SH-SY5Y (cell line): ENCODE results near the gene CD63.

Source experiments
- GATA2 ChIP-seq: IDR thresholded peaks from 2 replicates; pipeline ENCODE4 v1.6.1; 2011; ENCODE audit warnings: mild to moderate bottlenecking, low read depth, low read length
- GATA3 ChIP-seq: IDR thresholded peaks from 2 replicates; pipeline ENCODE4 v1.6.1; 2011; ENCODE audit warnings: low read depth, mild to moderate bottlenecking, low read length, moderate library complexity

Gene CD63

GRCh38 chr12:55708695-55709233 is 20.0 kb downstream of the CD63 start:
- no peak for TF ChIP-seq GATA2
- no peak for TF ChIP-seq GATA3

GRCh38 chr12:55707841-55708694 is 20.7 kb downstream of the CD63 start, which contains the start of gene ITGA7:
Gene ITGA7, minus strand, starts transcription at chr12:55707904. Its CDS starts 222 bp downstream, at chr12:55707682.
- TF ChIP-seq GATA3, result no peak
- TF ChIP-seq GATA2, result no peak

GRCh38 chr12:55707219-55707671 is 21.6 kb downstream of the CD63 start:
- no peak for TF ChIP-seq GATA2
- TF ChIP-seq GATA3, result no peak

GRCh38 chr12:55706568-55707218 is 22.1 kb downstream of the CD63 start:
- TF ChIP-seq GATA3 (no peak), GATA2 (no peak)

GRCh38 chr12:55705782-55706402 is 22.9 kb downstream of the CD63 start:
- TF ChIP-seq GATA3, result no peak
- TF ChIP-seq GATA2, result no peak

GRCh38 chr12:55704824-55705718 is 23.7 kb downstream of the CD63 start:
- no peak for TF ChIP-seq GATA2
- no peak for TF ChIP-seq GATA3

- TF ChIP-seq GATA2 (no peak), GATA3 (no peak)
Measured at GRCh38 chr12:55703901-55704761, 24.7 kb downstream of the CD63 start.

GRCh38 chr12:55703288-55703687 is 25.5 kb downstream of the CD63 start:
- TF ChIP-seq GATA2, result no peak
- no peak for TF ChIP-seq GATA3

GRCh38 chr12:55702861-55703260 is 25.9 kb downstream of the CD63 start:
- TF ChIP-seq GATA2, result no peak
- TF ChIP-seq GATA3, result no peak

- TF ChIP-seq GATA2, result no peak
- no peak for TF ChIP-seq GATA3
Measured at GRCh38 chr12:55700255-55701018, 28.4 kb downstream of the CD63 start.

- TF ChIP-seq GATA3, result no peak
- TF ChIP-seq GATA2, result no peak
Measured at GRCh38 chr12:55699471-55700055, 29.2 kb downstream of the CD63 start.

- TF ChIP-seq GATA3 (no peak), GATA2 (no peak)
Measured at GRCh38 chr12:55698965-55699364, 29.8 kb downstream of the CD63 start.
